Heart left ventricle (tissue), 16 donors: ENCODE results near the gene ANKRD28. TPM values are rescaled to one million over a fixed set of nuclear protein-coding genes. Genes with fewer than 3 reads are reported as not detected.

ENCODE experiments used
- ATAC-seq, 4 donors: fragments of 200-7000 bp; cut with Tn5 transposase; one replicate each; pipeline ENCODE4 v1.9.1; 2020 to 2022; ENCODE audit warnings: moderate library complexity in 4 of 4, mild to moderate bottlenecking in 3 of 4, moderate number of reproducible peaks in 1 of 4
- DNase-seq, 5 donors: peaks; one replicate each; pipeline ENCODE4 v3.0.0-alpha.2; 2020
- H3K27ac ChIP-seq, 12 donors: fragments of 200-600 bp; sonication (generic) in 4 of 12; one replicate each; pipeline versions ENCODE4 v1.5.0 to v1.8.0; 2016 to 2022; ENCODE audit warnings: mild to moderate bottlenecking in 2 of 12
- H3K27me3 ChIP-seq, 9 donors: fragments of 200-600 bp; sonication (generic) in 2 of 9; one replicate each; pipeline versions ENCODE4 v1.5.1 to v1.8.0; 2016 to 2022; ENCODE audit warnings: mild to moderate bottlenecking in 3 of 9
- H3K36me3 ChIP-seq, 9 donors: fragments of 200-600 bp; sonication (generic) in 2 of 9; one replicate each; pipeline versions ENCODE4 v1.5.0 to v1.8.0; 2018 to 2022; ENCODE audit warnings: mild to moderate bottlenecking in 2 of 9
- H3K4me1 ChIP-seq, 12 donors: fragments of 200-600 bp; sonication (generic) in 4 of 12; one replicate each; pipeline versions ENCODE4 v1.5.0 to v1.8.0; 2016 to 2022; ENCODE audit warnings: mild to moderate bottlenecking in 3 of 12
- H3K4me3 ChIP-seq, 12 donors: fragments of 200-600 bp; sonication (generic) in 4 of 12; one replicate each; pipeline versions ENCODE4 v1.5.0 to v1.8.0; 2017 to 2022; ENCODE audit warnings: mild to moderate bottlenecking in 9 of 12, moderate library complexity in 4 of 12
- H3K9me3 ChIP-seq, 12 donors: fragments of 200-600 bp; sonication (generic) in 4 of 12; one replicate each; pipeline versions ENCODE4 v1.5.0 to v1.8.0; 2016 to 2022; ENCODE audit warnings: mild to moderate bottlenecking in 1 of 12
- CTCF ChIP-seq, 12 donors: fragments of 200-600 bp; sonication (generic) in 4 of 12; IDR thresholded peaks; one replicate each; pipeline versions ENCODE4 v1.5.0 to v1.8.0; 2018 to 2022; ENCODE audit warnings: antibody characterized with exemption in 12 of 12, mild to moderate bottlenecking in 5 of 12
- POLR2A ChIP-seq, 2 donors: fragments of 450-650 bp; IDR thresholded peaks; one replicate each; pipeline ENCODE4 v1.6.1; 2017; ENCODE audit warnings: antibody characterized with exemption in 2 of 2, mild to moderate bottlenecking in 2 of 2, moderate library complexity in 2 of 2
- WGBS, 4 donors: extraction: QIAGEN DNeasy Blood & Tissue Kit in 2 of 4; methylation state at CpG; one replicate each; pipeline versions ENCODE4 v1.1.5 to v1.1.7; 2013 to 2018; 5-methylcytosine and 5-hydroxymethylcytosine counted together
- intact Hi-C, 10 donors: fragments of 100-400 bp; cut with DNase I; formaldehyde crosslinking; loops; one replicate each; pipeline versions ENCODE4 v1.11.1 to v1.14.2; 2022
- polyA plus RNA-seq, 2 donors: library from polyadenylated mRNA; stranded (reverse); fragments of 200-250 nt; gene quantifications; one replicate each; pipeline ENCODE4 v1.2.3, GENCODE V29; 2013
- total RNA-seq, 9 donors: library from RNA; depleted of rRNA in 2 of 9; stranded (reverse); fragments of >200 nt in 2 of 9; fragmentation: NEBNext Ultra II Directional in 3 of 9; extraction: Animal tissue kit (Norgen Biotek cat#: 25700) in 3 of 9; gene quantifications; one replicate each; pipeline versions ENCODE4 v1.1.0 to v1.2.4, GENCODE V29; 2016 to 2023
- donor health status: ischemic (EF 13 %, LVEDD 7.1; RV severe dilation, severe dysfunction).
- donor health status: healthy with polysubstance abuse.
- donor health status: DM: no; HTN: yes; CAD: no.
- donor health status: DM: no; HTN: no; CAD: no.
- donor health status: ischemic (EF 25% LVEDD 6.9; RV normal size, moderate dysfunction).
- donor health status: ischemic (EF 25% LVEDD 5.7; RV mildly dilated, moderate dysfunction).
- donor health status: healthy.
- donor health status: DM: yes; HTN: yes; CAD: no.
- donor health status: ischemic (EF 35%, LVEDD 5.7; RV mildly dilated, moderate dysfunction).
- donor health status: nonischemic (EF 11% LVEDD 7.7; RV severe dilation, severe dysfunction).
- donor health status: DM: yes; HTN: yes; CAD: no.
- donor health status: PGD.
- donor health status: ischemic (EF 29% LVEDD 5.4; RV normal size, mild dysfunction).
- donor health status: nonischemic (EF 23%, LVEDD 6.1; RV moderate dilation, normal function).

The ANKRD28 gene
- total and polyA plus RNA-seq, 11 donors = 4.9 to 32.1 (median 24.3) TPM

- WGBS, 4 donors = 93 to 94% (median 94%) methylated on average over 5 of the region's 5 CpGs
- no peaks in the 10 kb centered on the region for H3K27me3 ChIP-seq
- intact Hi-C loops = no loop called here
- no peak overlapping the region for H3K27ac ChIP-seq
- TF ChIP-seq POLR2A (IDR thresholded peaks at IDR 0.05) = no peak
- no peak for TF ChIP-seq CTCF (IDR thresholded peaks at IDR 0.05)
- ATAC-seq (no peak), DNase-seq (no peak)
- no peaks in the 10 kb centered on the region for H3K36me3 ChIP-seq
- H3K9me3 ChIP-seq = no peaks in the 10 kb centered on the region
- H3K4me1 ChIP-seq = peaks cover 0 to 35% (median 21%) of the 10 kb centered on the region in 12 donors
- no peak overlapping the region for H3K4me3 ChIP-seq
These were observed 147.9 kb downstream of the ANKRD28 start for GRCh38 chr3:15649858-15650257.

GRCh38 chr3:15649341-15649740 lies 148.4 kb downstream of the ANKRD28 start:
- intact Hi-C loops = no loop called here
- 97 to 99% (median 98%) methylated on average over 3 of the region's 3 CpGs for WGBS, 4 donors

DNA sequence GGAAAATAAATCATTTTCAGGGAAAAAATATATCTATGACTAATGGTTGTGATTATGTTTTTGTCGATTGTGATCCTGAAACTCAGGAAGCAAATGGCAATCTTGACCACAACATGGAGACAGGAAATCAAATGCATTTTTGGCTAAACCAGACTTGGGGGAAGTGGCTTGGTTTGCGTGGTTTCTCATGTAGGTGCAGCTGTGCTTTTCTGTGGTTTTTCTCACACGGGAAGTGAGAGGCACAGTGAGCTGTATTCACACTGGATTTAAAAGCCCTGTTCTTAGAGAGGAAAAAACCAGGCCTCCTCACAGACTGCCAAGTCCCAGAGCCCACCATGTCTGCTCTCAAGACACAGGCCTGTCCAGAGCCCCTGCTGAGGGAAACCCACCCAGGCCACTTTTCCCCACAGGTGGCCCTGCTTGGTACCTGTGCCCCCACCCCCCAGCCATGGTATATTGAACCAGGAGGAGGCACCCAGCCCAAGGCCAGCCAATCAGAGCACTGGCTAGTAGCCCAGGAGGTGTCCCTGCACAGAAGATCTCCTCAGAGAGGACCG lies 150.1 kb downstream of the ANKRD28 start:
- Histone ChIP-seq H3K36me3 (peaks cover 0 to 9% (median 0%) of the 10 kb centered on the region in 9 donors), H3K27ac (peak overlapping the region; percentile 13 to 85 (median 63)), H3K4me1 (peaks cover 0 to 35% (median 21%) of the 10 kb centered on the region in 12 donors), H3K4me3 (no peak overlapping the region), H3K9me3 (no peaks in the 10 kb centered on the region), H3K27me3 (no peaks in the 10 kb centered on the region)
- intact Hi-C loops = no loop called here
- ATAC-seq = peak in 2 of 4 donors; percentile 50 to 54
- TF ChIP-seq CTCF (IDR thresholded peaks at IDR 0.05) (no peak), POLR2A (IDR thresholded peaks at IDR 0.05) (no peak)
- 53 to 70% (median 60%) methylated on average over 4 of the region's 4 CpGs for WGBS, 4 donors
- DNase-seq = peak in 1 of 5 donors; percentile 33

More at GRCh38 chr3:15649341-15649740, 148.4 kb downstream of the ANKRD28 start:
- ATAC-seq (no peak), DNase-seq (no peak)
- Histone ChIP-seq H3K36me3 (peaks cover 0 to 5% (median 0%) of the 10 kb centered on the region in 9 donors), H3K9me3 (no peaks in the 10 kb centered on the region), H3K27me3 (no peaks in the 10 kb centered on the region), H3K27ac (no peak overlapping the region), H3K4me1 (peaks cover 0 to 35% (median 21%) of the 10 kb centered on the region in 12 donors), H3K4me3 (no peak overlapping the region)
- TF ChIP-seq CTCF (IDR thresholded peaks at IDR 0.05) (no peak), POLR2A (IDR thresholded peaks at IDR 0.05) (no peak)

GRCh38 chr3:15646851-15647511 lies 150.8 kb downstream of the ANKRD28 start:
- intact Hi-C loops = no loop called here
- H3K27ac ChIP-seq = peak overlapping the region; percentile 3 to 85 (median 63)
- DNase-seq (peak; percentile 55 to 79 (median 75)), ATAC-seq (peak; percentile 48 to 89 (median 88))
- no peaks in the 10 kb centered on the region for H3K27me3 ChIP-seq
- no peaks in the 10 kb centered on the region for H3K9me3 ChIP-seq
- TF ChIP-seq CTCF (IDR thresholded peaks at IDR 0.05) = no peak
- no peak for TF ChIP-seq POLR2A (IDR thresholded peaks at IDR 0.05)
- WGBS, 4 donors = 47 to 65% (median 56%) methylated on average over 13 of the region's 13 CpGs
- peaks cover 0 to 35% (median 21%) of the 10 kb centered on the region in 12 donors for H3K4me1 ChIP-seq
- peaks cover 0 to 10% (median 0%) of the 10 kb centered on the region in 9 donors for H3K36me3 ChIP-seq
- H3K4me3 ChIP-seq = no peak overlapping the region
